Measurements from ENCODE around the gene CADM1. TPM values are rescaled to one million over a fixed set of nuclear protein-coding genes. Genes with fewer than 3 reads are reported as not detected.

The CADM1 gene
- total and polyA plus RNA-seq, 4 donors: 31.7 to 243 (median 77.9) TPM

- DNase-seq (no peak), ATAC-seq (ENCODE audit: insufficient read depth, low FRiP score) (no peak)
- TF ChIP-seq CTCF (IDR thresholded peaks at IDR 0.05; ENCODE audit: control extremely low read depth, extremely low read depth): no peak
- 67 to 74% methylated on average over 3 of the region's 3 CpGs for WGBS, 2 donors
- no peak overlapping the region for H3K27ac ChIP-seq (ENCODE audit: low read depth in 1 of 2, low read length in 1 of 2)
- peaks cover 0 to 15% (median 5%) of the 10 kb centered on the region in 5 donors for H3K4me1 ChIP-seq (ENCODE audit: control insufficient read depth in 5 of 5, insufficient read depth in 5 of 5, low read length in 5 of 5)
- no peaks in the 10 kb centered on the region for H3K9me3 ChIP-seq (ENCODE audit: control insufficient read depth in 4 of 4, insufficient read depth in 3 of 4, low read length in 3 of 4)
- no peak overlapping the region for H3K9ac ChIP-seq (ENCODE audit: insufficient read depth in 1 of 2, low read length in 2 of 2)
- H3K4me3 ChIP-seq: no peak overlapping the region
- peaks cover 0 to 1% (median 0%) of the 10 kb centered on the region in 4 donors for H3K36me3 ChIP-seq (ENCODE audit: control insufficient read depth in 4 of 4, insufficient read depth in 4 of 4, low read length in 4 of 4)
- H3K27me3 ChIP-seq (ENCODE audit: control insufficient read depth in 3 of 3, insufficient read depth in 3 of 3, low read length in 2 of 3): no peaks in the 10 kb centered on the region
These were observed 212.9 kb downstream of the CADM1 start for GRCh38 chr11:115291325-115291724.

- Histone ChIP-seq H3K27me3 (ENCODE audit: control insufficient read depth in 3 of 3, insufficient read depth in 3 of 3, low read length in 2 of 3) (no peaks in the 10 kb centered on the region), H3K4me3 (no peak overlapping the region), H3K9ac (ENCODE audit: insufficient read depth in 1 of 2, low read length in 2 of 2) (no peak overlapping the region), H3K4me1 (ENCODE audit: control insufficient read depth in 5 of 5, insufficient read depth in 5 of 5, low read length in 5 of 5) (peaks cover 0 to 15% (median 5%) of the 10 kb centered on the region in 5 donors), H3K9me3 (ENCODE audit: control insufficient read depth in 4 of 4, insufficient read depth in 3 of 4, low read length in 3 of 4) (no peaks in the 10 kb centered on the region), H3K36me3 (ENCODE audit: control insufficient read depth in 4 of 4, insufficient read depth in 4 of 4, low read length in 4 of 4) (peaks cover 0 to under 1% (median 0%) of the 10 kb centered on the region in 4 donors), H3K27ac (ENCODE audit: low read depth in 1 of 2, low read length in 1 of 2) (no peak overlapping the region)
- ATAC-seq (ENCODE audit: insufficient read depth, low FRiP score) (no peak), DNase-seq (no peak)
- 57 to 62% methylated on average over 6 of the region's 6 CpGs for WGBS, 2 donors
- no peak for TF ChIP-seq CTCF (IDR thresholded peaks at IDR 0.05; ENCODE audit: control extremely low read depth, extremely low read depth)
These were observed 213.3 kb downstream of the CADM1 start for GRCh38 chr11:115290893-115291292.

GRCh38 chr11:115290479-115290878 is 213.7 kb downstream of the CADM1 start:
- no peak overlapping the region for H3K27ac ChIP-seq (ENCODE audit: low read depth in 1 of 2, low read length in 1 of 2)
- no peaks in the 10 kb centered on the region for H3K27me3 ChIP-seq (ENCODE audit: control insufficient read depth in 3 of 3, insufficient read depth in 3 of 3, low read length in 2 of 3)
- DNase-seq (no peak), ATAC-seq (ENCODE audit: insufficient read depth, low FRiP score) (no peak)
- H3K9ac ChIP-seq (ENCODE audit: insufficient read depth in 1 of 2, low read length in 2 of 2): no peak overlapping the region
- TF ChIP-seq CTCF (IDR thresholded peaks at IDR 0.05; ENCODE audit: control extremely low read depth, extremely low read depth): no peak
- no peaks in the 10 kb centered on the region for H3K36me3 ChIP-seq (ENCODE audit: control insufficient read depth in 4 of 4, insufficient read depth in 4 of 4, low read length in 4 of 4)
- WGBS, 2 donors: 61% methylated on average over 1 of the region's 1 CpG
- H3K9me3 ChIP-seq (ENCODE audit: control insufficient read depth in 4 of 4, insufficient read depth in 3 of 4, low read length in 3 of 4): no peaks in the 10 kb centered on the region
- H3K4me1 ChIP-seq (ENCODE audit: control insufficient read depth in 5 of 5, insufficient read depth in 5 of 5, low read length in 5 of 5): peaks cover 0 to 15% (median 5%) of the 10 kb centered on the region in 5 donors
- H3K4me3 ChIP-seq: no peak overlapping the region

- H3K4me1 ChIP-seq (ENCODE audit: control insufficient read depth in 5 of 5, insufficient read depth in 5 of 5, low read length in 5 of 5): peaks cover 0 to 21% (median 4%) of the 10 kb centered on the region in 5 donors
- ATAC-seq (ENCODE audit: insufficient read depth, low FRiP score): no peak
These were observed 216.9 kb downstream of the CADM1 start for GRCh38 chr11:115287266-115287665.

More at GRCh38 chr11:115287266-115287665, 216.9 kb downstream of the CADM1 start:
- 82 to 87% methylated on average over 6 of the region's 6 CpGs for WGBS, 2 donors
- TF ChIP-seq CTCF (IDR thresholded peaks at IDR 0.05; ENCODE audit: control extremely low read depth, extremely low read depth): no peak
- Histone ChIP-seq H3K9ac (ENCODE audit: insufficient read depth in 1 of 2, low read length in 2 of 2) (peak overlapping the region in 1 of 2 donors; percentile 29), H3K9me3 (ENCODE audit: control insufficient read depth in 4 of 4, insufficient read depth in 3 of 4, low read length in 3 of 4) (no peaks in the 10 kb centered on the region), H3K27ac (ENCODE audit: low read depth in 1 of 2, low read length in 1 of 2) (no peak overlapping the region), H3K27me3 (ENCODE audit: control insufficient read depth in 3 of 3, insufficient read depth in 3 of 3, low read length in 2 of 3) (no peaks in the 10 kb centered on the region), H3K36me3 (ENCODE audit: control insufficient read depth in 4 of 4, insufficient read depth in 4 of 4, low read length in 4 of 4) (no peaks in the 10 kb centered on the region), H3K4me3 (no peak overlapping the region)
- no peak for DNase-seq
